Sigmoid colon (tissue), 7 donors: Measurements from ENCODE around the gene RPL38. TPM values are rescaled to one million over a fixed set of nuclear protein-coding genes. Genes with fewer than 3 reads are reported as not detected.

Experiments used
- DNase-seq: peaks from one replicate; pipeline ENCODE4 v3.0.0-alpha.2; 2019
- H3K27ac ChIP-seq, 4 donors: fragments of 200-600 bp; sonication (generic); one replicate each; pipeline ENCODE4 v1.5.1; 2016 to 2019; ENCODE audit warnings: mild to moderate bottlenecking in 1 of 4
- H3K27me3 ChIP-seq, 3 donors: fragments of 200-600 bp; sonication (generic); one replicate each; pipeline ENCODE4 v1.5.1; 2019; ENCODE audit warnings: mild to moderate bottlenecking in 1 of 3
- H3K36me3 ChIP-seq, 4 donors: fragments of 200-600 bp; sonication (generic); one replicate each; pipeline ENCODE4 v1.5.1; 2016 to 2019
- H3K4me1 ChIP-seq, 4 donors: fragments of 200-600 bp; sonication (generic); one replicate each; pipeline ENCODE4 v1.5.1; 2017 to 2019
- H3K4me3 ChIP-seq, 4 donors: fragments of 200-600 bp; sonication (generic); one replicate each; pipeline ENCODE4 v1.5.1; 2017 to 2019; ENCODE audit warnings: mild to moderate bottlenecking in 2 of 4, moderate library complexity in 1 of 4
- H3K9me3 ChIP-seq, 4 donors: fragments of 200-600 bp in 3 of 4; sonication (generic) in 3 of 4; one replicate each; pipeline versions ENCODE4 v1.5.1 to v1.6.1; 2013 to 2019
- EP300 ChIP-seq, 4 donors: sonication (generic); formaldehyde crosslinking; IDR thresholded peaks; one replicate each; pipeline ENCODE4 v1.6.1; 2017; ENCODE audit warnings: antibody characterized with exemption in 4 of 4
- POLR2A ChIP-seq, 2 donors: fragments of 450-650 bp; IDR thresholded peaks; one replicate each; pipeline ENCODE4 v1.6.1; 2016; ENCODE audit warnings: antibody characterized with exemption in 2 of 2, mild to moderate bottlenecking in 2 of 2, moderate library complexity in 2 of 2
- POLR2AphosphoS5 ChIP-seq, 4 donors: sonication (generic); formaldehyde crosslinking; IDR thresholded peaks; one replicate each; pipeline ENCODE4 v1.6.1; 2017; ENCODE audit warnings: antibody characterized with exemption in 4 of 4
- WGBS, 2 donors: extraction: QIAGEN DNeasy Blood & Tissue Kit; methylation state at CpG; one replicate each; pipeline ENCODE4 v1.1.7; 2013; 5-methylcytosine and 5-hydroxymethylcytosine counted together
- intact Hi-C: fragments of 100-400 bp; cut with DNase I; formaldehyde crosslinking; loops from one replicate; pipeline ENCODE4 v1.15.1; 2023
- polyA plus RNA-seq, 3 donors: library from polyadenylated mRNA; stranded (reverse); fragments of 200-250 nt; gene quantifications; one replicate each; pipeline ENCODE4 v1.2.3, GENCODE V29; 2013
- total RNA-seq, 4 donors: library from RNA; depleted of rRNA; stranded (reverse); fragments of >200 nt; gene quantifications; one replicate each; pipeline ENCODE4 v1.1.0, GENCODE V29; 2016
- TF ChIP-seq, protein P1 (sequence below), 4 experiments: fragments of 450-650 bp in 3 of 4; fragments of 200-600 bp in 1 of 4; IDR thresholded peaks; one replicate each; pipeline ENCODE4 v1.5.1; 2016 to 2019; ENCODE audit warnings: antibody characterized with exemption in 4 of 4, mild to moderate bottlenecking in 3 of 4, moderate library complexity in 2 of 4
- donor health status: healthy with polysubstance abuse.
- donor health status: Bipolar disorder and iron deficiency.
- donor health status: healthy.

RPL38 gene
- total and polyA plus RNA-seq, 7 donors = 215 to 2,321 (median 718) TPM

GRCh38 chr17:74252211-74252610 is 48.7 kb downstream of the RPL38 start:
- 84% methylated on average over 8 of the region's 8 CpGs for WGBS, 2 donors

DNA sequence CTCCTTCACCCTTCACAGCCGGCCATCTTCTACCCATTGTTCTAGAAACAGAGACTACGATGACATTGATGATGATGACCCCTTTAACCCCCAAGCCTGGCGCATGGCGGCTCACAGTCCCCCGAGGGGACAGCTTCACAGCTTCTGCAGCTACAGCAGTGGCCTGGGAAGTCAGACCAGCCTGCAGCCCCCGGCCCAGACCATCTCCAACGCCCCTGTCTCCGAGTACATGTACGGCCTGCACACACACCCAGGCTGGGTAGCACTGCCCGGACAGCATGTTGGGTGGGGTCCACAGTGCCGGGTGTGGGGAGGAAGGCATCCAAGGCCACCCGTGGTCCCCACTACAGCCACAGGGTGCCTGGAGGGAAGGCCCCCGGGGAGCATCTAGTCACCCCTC is 49.6 kb downstream of the RPL38 start:
- intact Hi-C loops = no loop called here
- Histone ChIP-seq H3K27ac (no peak overlapping the region), H3K9me3 (no peaks in the 10 kb centered on the region), H3K4me3 (no peak overlapping the region), H3K4me1 (no peaks in the 10 kb centered on the region), H3K27me3 (no peaks in the 10 kb centered on the region), H3K36me3 (peaks cover 0 to 11% (median 0%) of the 10 kb centered on the region in 4 donors)
- TF ChIP-seq POLR2AphosphoS5 (IDR thresholded peaks at IDR 0.05) (no peak), POLR2A (IDR thresholded peaks at IDR 0.05) (no peak), EP300 (IDR thresholded peaks at IDR 0.05) (no peak)
- TF ChIP-seq, protein P1, sequence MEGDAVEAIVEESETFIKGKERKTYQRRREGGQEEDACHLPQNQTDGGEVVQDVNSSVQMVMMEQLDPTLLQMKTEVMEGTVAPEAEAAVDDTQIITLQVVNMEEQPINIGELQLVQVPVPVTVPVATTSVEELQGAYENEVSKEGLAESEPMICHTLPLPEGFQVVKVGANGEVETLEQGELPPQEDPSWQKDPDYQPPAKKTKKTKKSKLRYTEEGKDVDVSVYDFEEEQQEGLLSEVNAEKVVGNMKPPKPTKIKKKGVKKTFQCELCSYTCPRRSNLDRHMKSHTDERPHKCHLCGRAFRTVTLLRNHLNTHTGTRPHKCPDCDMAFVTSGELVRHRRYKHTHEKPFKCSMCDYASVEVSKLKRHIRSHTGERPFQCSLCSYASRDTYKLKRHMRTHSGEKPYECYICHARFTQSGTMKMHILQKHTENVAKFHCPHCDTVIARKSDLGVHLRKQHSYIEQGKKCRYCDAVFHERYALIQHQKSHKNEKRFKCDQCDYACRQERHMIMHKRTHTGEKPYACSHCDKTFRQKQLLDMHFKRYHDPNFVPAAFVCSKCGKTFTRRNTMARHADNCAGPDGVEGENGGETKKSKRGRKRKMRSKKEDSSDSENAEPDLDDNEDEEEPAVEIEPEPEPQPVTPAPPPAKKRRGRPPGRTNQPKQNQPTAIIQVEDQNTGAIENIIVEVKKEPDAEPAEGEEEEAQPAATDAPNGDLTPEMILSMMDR (IDR thresholded peaks at IDR 0.05) = no peak
- 87 to 92% methylated on average over 13 of the region's 13 CpGs for WGBS, 2 donors
- DNase-seq = no peak

More at GRCh38 chr17:74252211-74252610, 48.7 kb downstream of the RPL38 start:
- Histone ChIP-seq H3K27me3 (no peaks in the 10 kb centered on the region), H3K36me3 (peaks cover 0 to 11% (median 0%) of the 10 kb centered on the region in 4 donors), H3K4me1 (no peaks in the 10 kb centered on the region), H3K4me3 (no peak overlapping the region), H3K27ac (no peak overlapping the region), H3K9me3 (no peaks in the 10 kb centered on the region)
- intact Hi-C loops = no loop called here
- TF ChIP-seq POLR2A (IDR thresholded peaks at IDR 0.05) = no peak
- TF ChIP-seq EP300 (IDR thresholded peaks at IDR 0.05) = no peak
- TF ChIP-seq, protein P1 (IDR thresholded peaks at IDR 0.05) = no peak
- TF ChIP-seq POLR2AphosphoS5 (IDR thresholded peaks at IDR 0.05) = no peak
- no peak for DNase-seq

- intact Hi-C loops = no loop called here
- no peak overlapping the region for H3K4me3 ChIP-seq
- DNase-seq = no peak
- no peaks in the 10 kb centered on the region for H3K27me3 ChIP-seq
- TF ChIP-seq EP300 (IDR thresholded peaks at IDR 0.05) (no peak), POLR2AphosphoS5 (IDR thresholded peaks at IDR 0.05) (no peak), POLR2A (IDR thresholded peaks at IDR 0.05) (no peak)
- TF ChIP-seq, protein P1 (IDR thresholded peaks at IDR 0.05) = no peak
- peaks cover 0 to 11% (median 0%) of the 10 kb centered on the region in 4 donors for H3K36me3 ChIP-seq
- H3K4me1 ChIP-seq = no peaks in the 10 kb centered on the region
- WGBS, 2 donors = 52 to 82% methylated on average over 10 of the region's 10 CpGs
- H3K9me3 ChIP-seq = no peaks in the 10 kb centered on the region
- H3K27ac ChIP-seq = no peak overlapping the region
Measured at GRCh38 chr17:74257311-74257710, 53.8 kb downstream of the RPL38 start.

- DNase-seq = no peak
- TF ChIP-seq EP300 (IDR thresholded peaks at IDR 0.05) = no peak
- TF ChIP-seq POLR2A (IDR thresholded peaks at IDR 0.05) = no peak
- TF ChIP-seq, protein P1 (IDR thresholded peaks at IDR 0.05) = no peak
- no peak for TF ChIP-seq POLR2AphosphoS5 (IDR thresholded peaks at IDR 0.05)
- Histone ChIP-seq H3K4me3 (no peak overlapping the region), H3K27me3 (no peaks in the 10 kb centered on the region), H3K36me3 (no peaks in the 10 kb centered on the region), H3K4me1 (no peaks in the 10 kb centered on the region), H3K9me3 (no peaks in the 10 kb centered on the region), H3K27ac (no peak overlapping the region)
- intact Hi-C loops = no loop called here
- 53 to 77% methylated on average over 21 of the region's 21 CpGs for WGBS, 2 donors
Measured at GRCh38 chr17:74259667-74260524, 56.4 kb downstream of the RPL38 start.

Other genes starting within 250 kb of the RPL38 start
- 1 to 10 TPM; 4.9 to 10.0 (median 7.0) TPM for gene TTYH2, start 9.9 kb downstream of the RPL38 start, total RNA-seq
- 1 to 10 TPM in 2 of 3 donors, under 1 TPM in 1; 0.60 to 3.4 (median 1.2) TPM for gene TTYH2, start 9.9 kb downstream of the RPL38 start, polyA plus RNA-seq
- not detected for gene DNAI2, start 70.6 kb downstream of the RPL38 start, total RNA-seq
- gene DNAI2, start 70.6 kb downstream of the RPL38 start, polyA plus RNA-seq = under 1 TPM in 1 of 3 donors, not detected in 2; 0.10 TPM
- gene KIF19, start 122.5 kb downstream of the RPL38 start, total RNA-seq = 1 to 10 TPM in 1 of 4 donors, under 1 TPM in 2, not detected in 1; 0.36 to 1.7 (median 0.68) TPM
- gene KIF19, start 122.5 kb downstream of the RPL38 start, polyA plus RNA-seq = 1 to 10 TPM in 1 of 3 donors, under 1 TPM in 2; 0.60 to 3.3 (median 0.92) TPM
- not detected for gene BTBD17, start 158.2 kb downstream of the RPL38 start, total RNA-seq
- gene BTBD17, start 158.2 kb downstream of the RPL38 start, polyA plus RNA-seq = under 1 TPM in 1 of 3 donors, not detected in 2; 0.03 TPM
- gene GPR142, start 163.8 kb downstream of the RPL38 start, total RNA-seq = 1 to 10 TPM in 1 of 4 donors, not detected in 3; 1.8 TPM
- under 1 TPM in 1 of 3 donors, not detected in 2; 0.16 TPM for gene GPR142, start 163.8 kb downstream of the RPL38 start, polyA plus RNA-seq
- 10 to 100 TPM in 3 of 4 donors, 1 to 10 TPM in 1; 6.1 to 16.9 (median 12.7) TPM for gene GPRC5C, start 228.4 kb downstream of the RPL38 start, total RNA-seq
- 10 to 100 TPM; 27.3 to 78.1 (median 40.8) TPM for gene GPRC5C, start 228.4 kb downstream of the RPL38 start, polyA plus RNA-seq